H1 (cell line): Measurements from ENCODE around the gene UTS2B. TPM values are rescaled to one million over a fixed set of nuclear protein-coding genes. Genes with fewer than 3 reads are reported as not detected.

Experiments used
- CTCF ChIA-PET: fragments of 300-600 bp; sonication (Branson Sonifier 250); formaldehyde crosslinking; loops from one replicate; lab custom pipeline; 2021; ENCODE audit not compliant: partially characterized antibody; lab: Charles Lee
- POLR2A ChIA-PET: fragments of 300-600 bp; sonication (Branson Sonifier 250); formaldehyde crosslinking; loops from one replicate; lab custom pipeline; 2021; ENCODE audit warnings: inconsistent platforms; ENCODE audit not compliant: partially characterized antibody; lab: Charles Lee
- DNase-seq, 2 experiments: peaks; one replicate each; pipeline versions ENCODE4 v3.0.0 to v3.0.0-alpha.2; 2010 to 2022; ENCODE audit warnings: low spot score in 2 of 2, low read depth in 1 of 2, mixed read lengths in 1 of 2
- FAIRE-seq: peaks from 2 replicates; lab custom pipeline; 2011; peaks lifted over from hg19 to GRCh38; lab: Jason Lieb, UNC
- H2AFZ ChIP-seq: 2 replicates; pipeline ENCODE4 v1.8.1; 2012; ENCODE audit warnings: low read length, inconsistent platforms
- H2AK5ac ChIP-seq: 2 replicates; pipeline ENCODE4 v1.6.1; 2013; ENCODE audit warnings: low read depth, low read length
- H2BK120ac ChIP-seq: replicated peaks from 2 replicates; pipeline ENCODE3; 2013; ENCODE audit warnings: low read depth, low read length, inconsistent platforms
- H2BK12ac ChIP-seq: 2 replicates; pipeline ENCODE4 v1.6.1; 2013; ENCODE audit warnings: low read depth, low read length
- H2BK15ac ChIP-seq: 2 replicates; pipeline ENCODE4 v1.6.1; 2013; ENCODE audit warnings: low read length
- H2BK20ac ChIP-seq: 2 replicates; pipeline ENCODE4 v1.6.1; 2013; ENCODE audit warnings: low read length
- H2BK5ac ChIP-seq: 2 replicates; pipeline ENCODE4 v1.6.1; 2013; ENCODE audit warnings: low read depth, low read length
- H3K14ac ChIP-seq: 2 replicates; pipeline ENCODE4 v1.6.1; 2013; ENCODE audit warnings: inconsistent platforms; ENCODE audit not compliant: insufficient read length
- H3K18ac ChIP-seq: 2 replicates; pipeline ENCODE4 v1.6.1; 2013; ENCODE audit warnings: low read length; ENCODE audit errors: extremely low read depth
- H3K23ac ChIP-seq: 2 replicates; pipeline ENCODE4 v1.6.1; 2013; ENCODE audit warnings: inconsistent platforms; ENCODE audit not compliant: insufficient read length
- H3K23me2 ChIP-seq: 2 replicates; pipeline ENCODE4 v1.6.1; 2013; ENCODE audit warnings: low read depth, low read length
- H3K27ac ChIP-seq: 2 replicates; pipeline ENCODE4 v1.6.1; 2011; ENCODE audit warnings: low read depth, low read length, inconsistent platforms
- H3K27me3 ChIP-seq, 4 experiments: replicated peaks in 1 of 4; 1 replicate in 1 of 4; 2 replicates in 3 of 4; pipeline versions ENCODE4 v1.6.1 to v1.8.1; 2011 to 2013; ENCODE audit warnings: low read length in 3 of 4, mild to moderate bottlenecking in 3 of 4, inconsistent platforms in 2 of 4, mixed read lengths in 2 of 4, moderate library complexity in 1 of 4; ENCODE audit not compliant: control insufficient read depth in 3 of 4, insufficient read depth in 3 of 4; ENCODE audit errors: extremely low read depth in 1 of 4
- H3K36me3 ChIP-seq, 4 experiments: 2 replicates each; pipeline versions ENCODE4 v1.6.1 to v1.8.1; 2011 to 2013; ENCODE audit warnings: mild to moderate bottlenecking in 4 of 4, low read length in 3 of 4, moderate library complexity in 2 of 4, control low read depth in 1 of 4, inconsistent platforms in 1 of 4; ENCODE audit not compliant: insufficient read depth in 4 of 4, control insufficient read depth in 2 of 4
- H3K4ac ChIP-seq: replicated peaks from 2 replicates; pipeline ENCODE3; 2013; ENCODE audit warnings: low read length, low read depth, mixed read lengths, inconsistent platforms; ENCODE audit not compliant: insufficient read length
- H3K4me1 ChIP-seq, 4 experiments: replicated peaks in 1 of 4; 1 replicate in 1 of 4; 2 replicates in 3 of 4; pipeline versions ENCODE4 v1.6.1 to v1.8.1; 2011 to 2013; ENCODE audit warnings: low read length in 3 of 4, inconsistent platforms in 2 of 4, mixed read lengths in 1 of 4; ENCODE audit not compliant: insufficient read depth in 4 of 4, control insufficient read depth in 3 of 4
- H3K4me2 ChIP-seq, 2 experiments: 2 replicates each; pipeline versions ENCODE4 v1.6.1 to v1.8.1; 2011 to 2013; ENCODE audit warnings: low read depth in 2 of 2, low read length in 2 of 2, control low read depth in 1 of 2, inconsistent platforms in 1 of 2, mild to moderate bottlenecking in 1 of 2; ENCODE audit not compliant: insufficient read depth in 1 of 2
- H3K4me3 ChIP-seq, 4 experiments: fragments of 200-600, 300-600 bp in 1 of 4; sonication (generic), shearing (Covaris generic), sonication (Bioruptor Twin) in 1 of 4; 2 replicates each; pipeline versions ENCODE4 v1.5.1 to v1.8.1; 2011 to 2016; ENCODE audit warnings: low read length in 4 of 4, low read depth in 3 of 4, control low read depth in 2 of 4, inconsistent platforms in 2 of 4, mild to moderate bottlenecking in 2 of 4, mixed read lengths in 1 of 4, moderate library complexity in 1 of 4; ENCODE audit not compliant: insufficient read depth in 2 of 4; ENCODE audit errors: extremely low read depth in 1 of 4
- H3K56ac ChIP-seq: replicated peaks from 2 replicates; pipeline ENCODE3; 2013; ENCODE audit warnings: low read depth, mild to moderate bottlenecking, mixed read lengths, low read length, inconsistent platforms; ENCODE audit not compliant: insufficient read length
- H3K79me1 ChIP-seq: 2 replicates; pipeline ENCODE4 v1.6.1; 2013; ENCODE audit warnings: low read depth, low read length, control low read depth
- H3K79me2 ChIP-seq, 2 experiments: 2 replicates each; pipeline versions ENCODE4 v1.6.1 to v1.8.1; 2012 to 2013; ENCODE audit warnings: low read length in 2 of 2, mild to moderate bottlenecking in 2 of 2, inconsistent platforms in 1 of 2; ENCODE audit not compliant: insufficient read depth in 2 of 2, control insufficient read depth in 1 of 2
- H3K9ac ChIP-seq, 4 experiments: replicated peaks in 1 of 4; 1 replicate in 1 of 4; 2 replicates in 3 of 4; pipeline versions ENCODE4 v1.6.1 to v1.8.1; 2011 to 2013; ENCODE audit warnings: low read depth in 3 of 4, low read length in 3 of 4, control low read depth in 2 of 4, mild to moderate bottlenecking in 2 of 4, moderate library complexity in 2 of 4, inconsistent platforms in 1 of 4; ENCODE audit errors: extremely low read depth in 1 of 4
- H3K9me3 ChIP-seq, 2 experiments: 2 replicates each; pipeline versions ENCODE4 v1.6.1 to v1.8.1; 2012 to 2013; ENCODE audit warnings: mild to moderate bottlenecking in 2 of 2, moderate library complexity in 2 of 2, control low read depth in 1 of 2, inconsistent platforms in 1 of 2, low read depth in 1 of 2, low read length in 1 of 2, mixed read lengths in 1 of 2; ENCODE audit not compliant: insufficient read depth in 2 of 2
- H4K20me1 ChIP-seq, 2 experiments: replicated peaks in 1 of 2; 2 replicates each; pipeline versions ENCODE3 to v1.8.1; 2011 to 2013; ENCODE audit warnings: inconsistent platforms in 2 of 2, low read length in 2 of 2, mild to moderate bottlenecking in 1 of 2; ENCODE audit not compliant: insufficient read depth in 2 of 2, control insufficient read depth in 1 of 2
- H4K5ac ChIP-seq: 2 replicates; pipeline ENCODE4 v1.6.1; 2013; ENCODE audit warnings: low read length, low read depth, mixed read lengths, inconsistent platforms; ENCODE audit not compliant: insufficient read length
- H4K8ac ChIP-seq: 2 replicates; pipeline ENCODE4 v1.8.0; 2013; ENCODE audit warnings: mild to moderate bottlenecking, moderate library complexity, low read length, inconsistent platforms; ENCODE audit not compliant: insufficient read depth; ENCODE audit errors: extremely low read depth
- H4K91ac ChIP-seq: replicated peaks from 2 replicates; pipeline ENCODE3; 2013; ENCODE audit warnings: low read length, mixed read lengths, inconsistent platforms; ENCODE audit not compliant: insufficient read length
- BACH1 ChIP-seq: IDR thresholded peaks from 2 replicates; pipeline ENCODE4 v1.6.1; 2012; ENCODE audit warnings: low read length, improper control_type of control experiment
- BCL11A ChIP-seq, 2 experiments: IDR thresholded peaks; one replicate each; pipeline ENCODE4 v1.6.1; 2011; ENCODE audit warnings: low read depth in 2 of 2, low read length in 2 of 2, mild to moderate bottlenecking in 2 of 2
- CEBPB ChIP-seq: IDR thresholded peaks from 2 replicates; pipeline ENCODE4 v1.6.1; 2012; ENCODE audit warnings: low read depth, low read length
- CTBP2 ChIP-seq: IDR thresholded peaks from 2 replicates; pipeline ENCODE4 v1.7.0; 2011; ENCODE audit warnings: borderline replicate concordance, mild to moderate bottlenecking, moderate library complexity, mixed read lengths, low read length; ENCODE audit not compliant: insufficient read depth, insufficient read length
- KDM1A ChIP-seq: fragments of 200-600, 300-600 bp; sonication (generic); IDR thresholded peaks from 2 replicates; pipeline ENCODE4 v1.7.1; 2016; ENCODE audit warnings: mild to moderate bottlenecking, low read length, borderline replicate concordance
- PHF8 ChIP-seq: fragments of 200-600 bp; sonication (generic); conservative IDR thresholded peaks from 2 replicates; pipeline ENCODE4 v1.7.1; 2012; ENCODE audit warnings: low read depth, mild to moderate bottlenecking, inconsistent platforms, low read length, moderate library complexity
- RFX5 ChIP-seq: IDR thresholded peaks from 2 replicates; pipeline ENCODE4 v1.6.1; 2011; ENCODE audit warnings: low read depth, low read length, improper control_type of control experiment, borderline replicate concordance
- SP1 ChIP-seq: IDR thresholded peaks from 2 replicates; pipeline ENCODE4 v1.6.1; 2011; ENCODE audit warnings: low read depth, low read length
- SUZ12 ChIP-seq: fragments of 200-600 bp; sonication (generic); IDR thresholded peaks from 2 replicates; pipeline ENCODE4 v1.6.1; 2012; ENCODE audit warnings: mild to moderate bottlenecking, inconsistent platforms, low read length, moderate library complexity, mixed read lengths
- TAF7 ChIP-seq: optimal IDR thresholded peaks from 2 replicates; pipeline ENCODE3; 2011; ENCODE audit warnings: low read depth, mild to moderate bottlenecking, inconsistent platforms, low read length, moderate library complexity, borderline replicate concordance
- WGBS, 2 experiments: shearing (Covaris generic) in 1 of 2; methylation state at CpG; one replicate each; pipeline versions ENCODE4 v1.1.6 to v1.1.7; 2013 to 2015; ENCODE audit warnings: low lambda C conversion rate in 2 of 2, mixed read lengths in 2 of 2, inconsistent platforms in 1 of 2, low coverage in 1 of 2, missing lambda C conversion rate in 1 of 2; ENCODE audit not compliant: insufficient replicate concordance in 2 of 2, insufficient coverage in 1 of 2, insufficient read length in 1 of 2; ENCODE audit errors: extremely low coverage in 1 of 2, missing lambda C conversion rate in 1 of 2; 5-methylcytosine and 5-hydroxymethylcytosine counted together
- polyA plus RNA-seq, 7 experiments: library from polyadenylated mRNA; depleted of rRNA in 3 of 7; stranded (reverse) in 5 of 7; unstranded in 2 of 7; fragments of >200 nt in 5 of 7; fragments of 200-250 nt in 2 of 7; gene quantifications; 1 replicate in 5 of 7; 2 replicates in 1 of 7; 4 replicates in 1 of 7; pipeline versions ENCODE4 v1.2.1 to v1.2.3, GENCODE V29; 2011 to 2013; ENCODE audit warnings: missing spikeins in 2 of 7, mixed read lengths in 2 of 7
- total RNA-seq: library from RNA; stranded (reverse); fragmentation: NEBNext Ultra II Directional; extraction: Animal tissue kit (Norgen Biotek cat#: 25700); gene quantifications from 2 replicates; pipeline ENCODE4 v1.2.1, GENCODE V29; 2021

UTS2B gene
- total and polyA plus RNA-seq, 2 of the 8 experiments (the other 6 are each of a cell fraction or from before 2014, with no cell fraction given), result not detected

GRCh38 chr3:191345334-191345733 lies 15.0 kb upstream of the UTS2B start:
- no peak overlapping the region for H2AK5ac ChIP-seq
- H3K56ac ChIP-seq, result no peak overlapping the region
- no peak for TF ChIP-seq SP1
- TF ChIP-seq KDM1A, result no peak
- no peak for TF ChIP-seq PHF8
- TF ChIP-seq TAF7, result no peak
- TF ChIP-seq SUZ12, result no peak
- no peak for TF ChIP-seq CTBP2
- no peak for TF ChIP-seq RFX5
- TF ChIP-seq BACH1, result no peak
- TF ChIP-seq CEBPB, result no peak
- TF ChIP-seq BCL11A (IDR thresholded peaks at IDR 0.05; ENCODE audit: low read depth in 2 of 2, low read length in 2 of 2), result no peak
- WGBS, 2 experiments, result 88% methylated on average over 5 of the region's 5 CpGs; no CpG with 5 or more reads in 1 of the 2 experiments
- no peak overlapping the region for H3K23ac ChIP-seq
- no peak overlapping the region for H2AFZ ChIP-seq
- H3K23me2 ChIP-seq, result no peaks in the 10 kb centered on the region
- ChIA-PET CTCF (interaction anchor here (1.0 kb wide), 1 partner anchor 11 kb away, joined by 6 read pairs; no protein-coding TSS in a partner anchor), POLR2A (interaction anchor here (1.0 to 1.2 kb wide), 3 partner anchors 10 to 47 kb away, joined by 3 read pairs; no protein-coding TSS in a partner anchor)
- no peaks in the 10 kb centered on the region for H3K27me3 ChIP-seq
- H2BK120ac ChIP-seq, result no peak overlapping the region
- no peak overlapping the region for H3K27ac ChIP-seq
- no peak overlapping the region for H2BK5ac ChIP-seq
- H4K91ac ChIP-seq, result no peak overlapping the region
- no peak overlapping the region for H4K8ac ChIP-seq
- no peak overlapping the region for H3K4me2 ChIP-seq
- DNase-seq, result no peak
- no peak overlapping the region for H3K18ac ChIP-seq
- no peak overlapping the region for H2BK15ac ChIP-seq
- no peak overlapping the region for H2BK12ac ChIP-seq
- no peak overlapping the region for H2BK20ac ChIP-seq
- H3K4me3 ChIP-seq, result no peak overlapping the region
- no peaks in the 10 kb centered on the region for H3K4me1 ChIP-seq
- H4K5ac ChIP-seq, result no peak overlapping the region
- no peak overlapping the region for H3K9ac ChIP-seq
- no peak overlapping the region for H3K14ac ChIP-seq
- no peaks in the 10 kb centered on the region for H3K36me3 ChIP-seq
- H3K79me1 ChIP-seq, result no peaks in the 10 kb centered on the region
- no peak for FAIRE-seq
- H3K79me2 ChIP-seq, result peaks cover 0 to 24% of the 10 kb centered on the region in 2 experiments; a peak in 3 of 4 replicates
- no peak overlapping the region for H3K4ac ChIP-seq
- H4K20me1 ChIP-seq, result peaks cover 0 to 1% of the 10 kb centered on the region in 2 experiments
- no peaks in the 10 kb centered on the region for H3K9me3 ChIP-seq
